Left ventricle myocardium inferior (tissue), 1 donor: ENCODE data around the gene TMEM255B. TPM values are rescaled to one million over a fixed set of nuclear protein-coding genes. Genes with fewer than 3 reads are reported as not detected.
"Not testable (repeated sequence)": the region's sequence is repeated elsewhere in the genome, so short reads cannot be mapped to it uniquely, and the experiment has no call there.

ENCODE experiments used
- DNase-seq: peaks from one replicate; pipeline ENCODE4 v3.0.0-alpha.2; 2020
- H3K27ac ChIP-seq: fragments of 200-600 bp; replicated peaks from 2 replicates; pipeline ENCODE4 v1.8.0; 2021
- H3K27me3 ChIP-seq: fragments of 200-600 bp; 2 replicates; pipeline ENCODE4 v1.8.0; 2021; ENCODE audit warnings: low read depth
- H3K36me3 ChIP-seq: fragments of 200-600 bp; 2 replicates; pipeline ENCODE4 v1.8.0; 2021
- H3K4me1 ChIP-seq: fragments of 200-600 bp; 2 replicates; pipeline ENCODE4 v1.8.0; 2021
- H3K4me3 ChIP-seq: fragments of 200-600 bp; 2 replicates; pipeline ENCODE4 v1.8.0; 2021; ENCODE audit warnings: mild to moderate bottlenecking, moderate library complexity
- H3K9me3 ChIP-seq: fragments of 200-600 bp; replicated peaks from 2 replicates; pipeline ENCODE4 v1.8.0; 2021
- CTCF ChIP-seq: fragments of 200-600 bp; IDR thresholded peaks from 2 replicates; pipeline ENCODE4 v1.8.0; 2021; ENCODE audit warnings: antibody characterized with exemption, mild to moderate bottlenecking, borderline replicate concordance
- intact Hi-C: fragments of 100-400 bp; cut with micrococcal nuclease; formaldehyde crosslinking; loops from one replicate; pipeline ENCODE4 v1.11.0; 2022
- total RNA-seq: library from RNA; stranded (reverse); fragmentation: NEBNext Ultra II Directional; extraction: Animal tissue kit (Norgen Biotek cat#: 25700); gene quantifications from one replicate; pipeline ENCODE4 v1.2.1, GENCODE V29; 2021
- donor health status: DM: no; HTN: yes; CAD: no; lungs with severe emphysema.

Gene TMEM255B
- total RNA-seq, 1 donor from 2014 or later: 7.7 TPM

- DNase-seq: no peak
- Histone ChIP-seq H3K27me3 (no peaks in the 10 kb centered on the region), H3K9me3 (no peaks in the 10 kb centered on the region), H3K27ac (no peak overlapping the region), H3K4me3 (no peak overlapping the region), H3K4me1 (no peaks in the 10 kb centered on the region), H3K36me3 (peaks cover 71% of the 10 kb centered on the region)
- TF ChIP-seq CTCF: no peak
- intact Hi-C loops: no loop called here
Observed at GRCh38 chr13:113831061-113831460, 72.0 kb downstream of the TMEM255B start.

- no peak overlapping the region for H3K4me3 ChIP-seq
- intact Hi-C loops: no loop called here
- H3K27ac ChIP-seq: no peak overlapping the region
- DNase-seq: no peak
- peaks cover 6% of the 10 kb centered on the region for H3K4me1 ChIP-seq
- no peak for TF ChIP-seq CTCF
- peaks cover 61% of the 10 kb centered on the region for H3K36me3 ChIP-seq
- H3K27me3 ChIP-seq: no peaks in the 10 kb centered on the region
- H3K9me3 ChIP-seq: no peaks in the 10 kb centered on the region
Observed at GRCh38 chr13:113832205-113832604, 73.2 kb downstream of the TMEM255B start.

- Histone ChIP-seq H3K27me3 (no peaks in the 10 kb centered on the region), H3K4me1 (peaks cover 10% of the 10 kb centered on the region), H3K36me3 (peaks cover 57% of the 10 kb centered on the region), H3K9me3 (no peaks in the 10 kb centered on the region), H3K27ac (no peak overlapping the region), H3K4me3 (no peak overlapping the region)
- peak; percentile 13 for DNase-seq
- no peak for TF ChIP-seq CTCF
- intact Hi-C loops: no loop called here
Observed at GRCh38 chr13:113832631-113833030, 73.6 kb downstream of the TMEM255B start.

GRCh38 chr13:113833111-113833830 lies 74.2 kb downstream of the TMEM255B start:
- Histone ChIP-seq H3K9me3 (no peaks in the 10 kb centered on the region), H3K4me1 (peaks cover 16% of the 10 kb centered on the region), H3K27me3 (no peaks in the 10 kb centered on the region), H3K4me3 (no peak overlapping the region), H3K27ac (no peak overlapping the region), H3K36me3 (peaks cover 51% of the 10 kb centered on the region)
- TF ChIP-seq CTCF: no peak
- peak; percentile 8 for DNase-seq
- intact Hi-C loops: no loop called here

GRCh38 chr13:113834006-113834405 lies 75.0 kb downstream of the TMEM255B start:
- H3K36me3 ChIP-seq: peaks cover 46% of the 10 kb centered on the region
- H3K9me3 ChIP-seq, intact Hi-C loops, H3K27ac ChIP-seq, H3K4me3 ChIP-seq, H3K27me3 ChIP-seq: not testable (repeated sequence)
- peak; percentile 13 for DNase-seq
- H3K4me1 ChIP-seq: peaks cover 24% of the 10 kb centered on the region

- DNase-seq: peak; percentile 15
- TF ChIP-seq CTCF: no peak
- Histone ChIP-seq H3K4me1 (peaks cover 30% of the 10 kb centered on the region), H3K27me3 (no peaks in the 10 kb centered on the region), H3K27ac (no peak overlapping the region), H3K4me3 (no peak overlapping the region), H3K9me3 (no peaks in the 10 kb centered on the region), H3K36me3 (peaks cover 50% of the 10 kb centered on the region)
- intact Hi-C loops: no loop called here
Observed at GRCh38 chr13:113834496-113835200, 75.6 kb downstream of the TMEM255B start.
